Kidney (tissue), 14 donors: Measurements from ENCODE around the gene IGFALS. TPM values are rescaled to one million over a fixed set of nuclear protein-coding genes. Genes with fewer than 3 reads are reported as not detected.

Source experiments
- DNase-seq, 5 donors: peaks; one replicate each; pipeline ENCODE4 v3.0.0-alpha.2; 2013 to 2020
- FAIRE-seq: peaks from 2 replicates; lab custom pipeline; 2012; peaks lifted over from hg19 to GRCh38; lab: Jason Lieb, UNC
- H3K27ac ChIP-seq, 2 donors: one replicate each; pipeline ENCODE4 v1.7.0; 2013; ENCODE audit warnings: low read depth in 2 of 2, low read length in 2 of 2, inconsistent platforms in 1 of 2
- H3K27me3 ChIP-seq: one replicate; pipeline ENCODE4 v1.7.1; 2013; ENCODE audit warnings: low read length, inconsistent platforms; ENCODE audit not compliant: control insufficient read depth, insufficient read depth
- H3K36me3 ChIP-seq, 3 donors: one replicate each; pipeline versions ENCODE4 v1.7.0 to v1.7.1; 2013; ENCODE audit warnings: low read length in 3 of 3, control low read depth in 1 of 3, inconsistent platforms in 1 of 3; ENCODE audit not compliant: insufficient read depth in 3 of 3, control insufficient read depth in 2 of 3
- H3K4me1 ChIP-seq, 3 donors: one replicate each; pipeline versions ENCODE4 v1.7.0 to v1.7.1; 2013; ENCODE audit warnings: low read length in 3 of 3, inconsistent platforms in 1 of 3, low read depth in 1 of 3; ENCODE audit not compliant: control insufficient read depth in 2 of 3, insufficient read depth in 2 of 3
- H3K4me3 ChIP-seq, 3 donors: one replicate each; pipeline versions ENCODE4 v1.7.0 to v1.8.1; 2013; ENCODE audit warnings: low read length in 3 of 3, control low read depth in 1 of 3, inconsistent platforms in 1 of 3
- H3K9ac ChIP-seq, 3 donors: one replicate each; pipeline versions ENCODE4 v1.7.0 to v1.7.1; 2013; ENCODE audit warnings: low read length in 3 of 3, control low read depth in 1 of 3, inconsistent platforms in 1 of 3
- H3K9me3 ChIP-seq, 3 donors: one replicate each; pipeline versions ENCODE4 v1.7.0 to v1.7.1; 2013; ENCODE audit warnings: low read length in 3 of 3, control low read depth in 1 of 3, inconsistent platforms in 1 of 3; ENCODE audit not compliant: control insufficient read depth in 2 of 3, insufficient read depth in 1 of 3
- intact Hi-C: fragments of 100-400 bp; cut with DNase I; formaldehyde crosslinking; loops from one replicate; pipeline ENCODE4 v1.11.1; 2022
- polyA plus RNA-seq: library from polyadenylated mRNA; stranded (reverse); fragments of 350-450 nt; fragmentation: Illumina TruSeq; extraction: RNeasy Lipid Tissue Mini Kit (QIAGEN cat#74804); gene quantifications from one replicate; pipeline ENCODE4 v1.2.3, GENCODE V29; 2014; ENCODE audit warnings: low read depth, low replicate concordance; ENCODE audit not compliant: insufficient read depth
- total RNA-seq: library from RNA; stranded (reverse); fragmentation: NEBNext Ultra II Directional; extraction: Animal tissue kit (Norgen Biotek cat#: 25700); gene quantifications from one replicate; pipeline ENCODE4 v1.2.1, GENCODE V29; 2021
- TF ChIP-seq, protein P1 (sequence below): IDR thresholded peaks from 3 replicates; pipeline ENCODE4 v1.5.1; 2012; ENCODE audit warnings: mild to moderate bottlenecking, moderate library complexity, borderline replicate concordance; ENCODE audit not compliant: insufficient read depth; ENCODE audit errors: extremely low read depth
- donor health status: control.
- donor health status: control.
- donor health status: control.
- donor health status: control.
- donor health status: control.
- donor health status: DM: yes; HTN: yes; CAD: no.
- donor health status: Normal renal cell carcinoma (clear cell type).

IGFALS gene
- total and polyA plus RNA-seq, 2 donors from 2014 or later = 1.4 to 2.9 TPM

- intact Hi-C loops = no loop called here
- Histone ChIP-seq H3K4me1 (peaks cover 0 to 14% (median 12%) of the 10 kb centered on the region in 3 donors), H3K9ac (no peak overlapping the region), H3K27ac (no peak overlapping the region), H3K9me3 (no peaks in the 10 kb centered on the region), H3K27me3 (no peaks in the 10 kb centered on the region), H3K36me3 (peaks cover 0 to 2% (median 0%) of the 10 kb centered on the region in 3 donors), H3K4me3 (no peak overlapping the region)
- FAIRE-seq (no peak), DNase-seq (no peak)
- TF ChIP-seq, protein P1, sequence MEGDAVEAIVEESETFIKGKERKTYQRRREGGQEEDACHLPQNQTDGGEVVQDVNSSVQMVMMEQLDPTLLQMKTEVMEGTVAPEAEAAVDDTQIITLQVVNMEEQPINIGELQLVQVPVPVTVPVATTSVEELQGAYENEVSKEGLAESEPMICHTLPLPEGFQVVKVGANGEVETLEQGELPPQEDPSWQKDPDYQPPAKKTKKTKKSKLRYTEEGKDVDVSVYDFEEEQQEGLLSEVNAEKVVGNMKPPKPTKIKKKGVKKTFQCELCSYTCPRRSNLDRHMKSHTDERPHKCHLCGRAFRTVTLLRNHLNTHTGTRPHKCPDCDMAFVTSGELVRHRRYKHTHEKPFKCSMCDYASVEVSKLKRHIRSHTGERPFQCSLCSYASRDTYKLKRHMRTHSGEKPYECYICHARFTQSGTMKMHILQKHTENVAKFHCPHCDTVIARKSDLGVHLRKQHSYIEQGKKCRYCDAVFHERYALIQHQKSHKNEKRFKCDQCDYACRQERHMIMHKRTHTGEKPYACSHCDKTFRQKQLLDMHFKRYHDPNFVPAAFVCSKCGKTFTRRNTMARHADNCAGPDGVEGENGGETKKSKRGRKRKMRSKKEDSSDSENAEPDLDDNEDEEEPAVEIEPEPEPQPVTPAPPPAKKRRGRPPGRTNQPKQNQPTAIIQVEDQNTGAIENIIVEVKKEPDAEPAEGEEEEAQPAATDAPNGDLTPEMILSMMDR = no peak
Measured at GRCh38 chr16:1784977-1785845, 8.3 kb downstream of the IGFALS start.

GRCh38 chr16:1782408-1783264, 10.9 kb downstream of the IGFALS start, which contains the start of the genes NUBP2 and SPSB3:
TSS of gene NUBP2 (plus strand) at chr16:1782960. CDS start at chr16:1783021, 61 bp downstream.
TSS of gene SPSB3 (minus strand) at chr16:1782571. CDS start at chr16:1781483, 1,088 bp downstream.
- Histone ChIP-seq H3K4me3 (peak within 1 kb of the TSS; percentile 66 to 88 (median 83)), H3K27ac (peak within 1 kb of the TSS; percentile 32 to 71), H3K27me3 (no peaks in the 10 kb centered on the region), H3K36me3 (peaks cover 0 to 5% (median 2%) of the 10 kb centered on the region in 3 donors), H3K9ac (peak within 1 kb of the TSS; percentile 29 to 71 (median 59)), H3K4me1 (peaks cover 0 to 16% (median 12%) of the 10 kb centered on the region in 3 donors), H3K9me3 (no peaks in the 10 kb centered on the region)
- DNase-seq = peak; percentile 100
- intact Hi-C loops = no loop called here
- TF ChIP-seq, protein P1 = no peak
- peak; percentile 99 for FAIRE-seq

GRCh38 chr16:1781758-1782407, 11.6 kb downstream of the IGFALS start:
- Histone ChIP-seq H3K9ac (peak overlapping the region in 2 of 3 donors; percentile 29 to 58), H3K9me3 (no peaks in the 10 kb centered on the region), H3K27me3 (no peaks in the 10 kb centered on the region), H3K27ac (peak overlapping the region; percentile 32 to 71), H3K36me3 (peaks cover 2 to 5% (median 3%) of the 10 kb centered on the region in 3 donors), H3K4me3 (peak overlapping the region; percentile 51 to 88 (median 66)), H3K4me1 (peaks cover 0 to 16% (median 12%) of the 10 kb centered on the region in 3 donors)
- DNase-seq = peak in 4 of 5 donors; percentile 49 to 81 (median 70)
- TF ChIP-seq, protein P1 = no peak
- intact Hi-C loops = no loop called here
- FAIRE-seq = no peak
